ENCODE measurements around the gene ITM2B. TPM values are rescaled to one million over a fixed set of nuclear protein-coding genes. Genes with fewer than 3 reads are reported as not detected.

Gene ITM2B
- total and polyA plus RNA-seq, 2 experiments from 2014 or later, result 139 to 318 TPM

- Histone ChIP-seq H3K36me3 (ENCODE audit: insufficient read depth) (peaks cover 11% of the 10 kb centered on the region; the same call in 1 of the 2 replicates), H4K20me1 (replicated peaks; ENCODE audit: insufficient read depth) (no peaks in the 10 kb centered on the region), H3K4me3 (no peak overlapping the region), H3K27ac (ENCODE audit: low read depth) (no peak overlapping the region), H3K4me2 (no peak overlapping the region), H3K27me3 (ENCODE audit: insufficient read depth) (no peaks in the 10 kb centered on the region), H3K79me2 (replicated peaks; ENCODE audit: insufficient read depth) (no peaks in the 10 kb centered on the region), H2AFZ (no peak overlapping the region), H3K9me2 (ENCODE audit: insufficient read depth) (no peaks in the 10 kb centered on the region), H3F3A (replicated peaks; ENCODE audit: low read depth) (no peaks in the 10 kb centered on the region), H3K4me1 (ENCODE audit: insufficient read depth) (peaks cover 6% of the 10 kb centered on the region; the same call in 1 of the 2 replicates)
- TF ChIP-seq REST (IDR thresholded peaks at IDR 0.05; ENCODE audit: unreplicated experiment) (no peak), EZH2 (IDR thresholded peaks at IDR 0.05; ENCODE audit: low read depth, unreplicated experiment) (no peak), POLR2AphosphoS5 (IDR thresholded peaks at IDR 0.05; ENCODE audit: low read depth) (no peak), STAT1 (IDR thresholded peaks at IDR 0.05; ENCODE audit: unreplicated experiment) (no peak), JUNB (IDR thresholded peaks at IDR 0.05; ENCODE audit: unreplicated experiment) (no peak), ZNF331 (CRISPR knock-in tag; IDR thresholded peaks at IDR 0.05; ENCODE audit: low read depth) (no peak), CREB1 (CRISPR knock-in tag; IDR thresholded peaks at IDR 0.05; ENCODE audit: low read depth) (no peak), ZNF462 (CRISPR knock-in tag; IDR thresholded peaks at IDR 0.05) (no peak), ZNF114 (CRISPR knock-in tag; IDR thresholded peaks at IDR 0.05) (no peak)
- TF ChIP-seq, protein P1, sequence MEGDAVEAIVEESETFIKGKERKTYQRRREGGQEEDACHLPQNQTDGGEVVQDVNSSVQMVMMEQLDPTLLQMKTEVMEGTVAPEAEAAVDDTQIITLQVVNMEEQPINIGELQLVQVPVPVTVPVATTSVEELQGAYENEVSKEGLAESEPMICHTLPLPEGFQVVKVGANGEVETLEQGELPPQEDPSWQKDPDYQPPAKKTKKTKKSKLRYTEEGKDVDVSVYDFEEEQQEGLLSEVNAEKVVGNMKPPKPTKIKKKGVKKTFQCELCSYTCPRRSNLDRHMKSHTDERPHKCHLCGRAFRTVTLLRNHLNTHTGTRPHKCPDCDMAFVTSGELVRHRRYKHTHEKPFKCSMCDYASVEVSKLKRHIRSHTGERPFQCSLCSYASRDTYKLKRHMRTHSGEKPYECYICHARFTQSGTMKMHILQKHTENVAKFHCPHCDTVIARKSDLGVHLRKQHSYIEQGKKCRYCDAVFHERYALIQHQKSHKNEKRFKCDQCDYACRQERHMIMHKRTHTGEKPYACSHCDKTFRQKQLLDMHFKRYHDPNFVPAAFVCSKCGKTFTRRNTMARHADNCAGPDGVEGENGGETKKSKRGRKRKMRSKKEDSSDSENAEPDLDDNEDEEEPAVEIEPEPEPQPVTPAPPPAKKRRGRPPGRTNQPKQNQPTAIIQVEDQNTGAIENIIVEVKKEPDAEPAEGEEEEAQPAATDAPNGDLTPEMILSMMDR (conservative IDR thresholded peaks at IDR 0.05; ENCODE audit: low read depth in 2 of 2), result no peak
- DNase-seq (ENCODE audit: low spot score) (no peak), ATAC-seq (no peak)
- Mint-ChIP-seq H3K36me3 (ENCODE audit: low read depth) (peaks cover 23% of the 10 kb centered on the region), H3K27ac (peak overlapping the region; percentile 54), H3K27me3 (ENCODE audit: insufficient read depth, low read depth, poor library complexity) (peaks cover 4% of the 10 kb centered on the region), H3K4me1 (peaks cover 29% of the 10 kb centered on the region), H3K9me3 (no peaks in the 10 kb centered on the region), H3K4me3 (no peak overlapping the region)
Measured at GRCh38 chr13:48265217-48265815, 32.3 kb downstream of the ITM2B start.

Measured in GM23338 (cell line).